ENCODE data around the gene TOR3A. TPM values are rescaled to one million over a fixed set of nuclear protein-coding genes. Genes with fewer than 3 reads are reported as not detected.

The TOR3A gene
- polyA plus RNA-seq, 2 of the 4 experiments (the other 2 are of a cell fraction): 30.7 to 44.5 TPM

- peak overlapping the region in 1 of 2 experiments; percentile 51; a peak in 3 of 6 replicates for H3K27ac ChIP-seq
These were observed 63.7 kb downstream of the TOR3A start for GRCh38 chr1:179145521-179145920.

More at GRCh38 chr1:179145521-179145920, 63.7 kb downstream of the TOR3A start:
- 89% methylated on average over 3 of the region's 3 CpGs for WGBS (ENCODE audit: missing lambda C conversion rate)
- FAIRE-seq (no peak), DNase-seq (ENCODE audit: low read depth in 1 of 2, low spot score in 1 of 2) (no peak), ATAC-seq (no peak)
- TF ChIP-seq HOXB13 (CRISPR knock-in tag; IDR thresholded peaks at IDR 0.05; ENCODE audit: low read depth) (no peak), FOXS1 (CRISPR knock-in tag; IDR thresholded peaks at IDR 0.05) (no peak), GATA3 (IDR thresholded peaks at IDR 0.05; ENCODE audit: borderline replicate concordance) (no peak), CBX8 (IDR thresholded peaks at IDR 0.05) (no peak), ATOH8 (CRISPR knock-in tag; IDR thresholded peaks at IDR 0.05; ENCODE audit: low read depth) (no peak), SMC3 (IDR thresholded peaks at IDR 0.05) (no peak), HEYL (CRISPR knock-in tag; IDR thresholded peaks at IDR 0.05) (no peak), CHD4 (IDR thresholded peaks at IDR 0.05; ENCODE audit: borderline replicate concordance) (no peak), NR3C1 (IDR thresholded peaks at IDR 0.05) (no peak), JUNB (IDR thresholded peaks at IDR 0.05) (no peak), CBX2 (IDR thresholded peaks at IDR 0.05; ENCODE audit: borderline replicate concordance, low read depth) (no peak), HDAC2 (IDR thresholded peaks at IDR 0.05) (no peak), BHLHE40 (IDR thresholded peaks at IDR 0.05; ENCODE audit: low read depth, low read length) (no peak), MAX (IDR thresholded peaks at IDR 0.05) (no peak), ZC3H11A (IDR thresholded peaks at IDR 0.05) (no peak)
- POLR2A ChIA-PET: no interaction called here
- Histone ChIP-seq H3K4me2 (no peak overlapping the region), H3K9me3 (no peaks in the 10 kb centered on the region), H3K4me3 (no peak overlapping the region), H3K4me1 (peaks cover 40% of the 10 kb centered on the region)
- CTCF ChIA-PET: no interaction called here

Small RNAs within 50 kb of the gene (small RNA-seq; reads per million reads assigned to genes)
- 0 reads per million in 6 experiments for gene AL512326.3

Other genes with a start within 250 kb of the TOR3A start
- gene ANGPTL1, start 211.0 kb upstream of the TOR3A start, polyA plus RNA-seq (2011; rRNA removed): 0.12 and 0.30 TPM in 2 replicates
- gene ANGPTL1, start 211.0 kb upstream of the TOR3A start, polyA plus RNA-seq (2017; fragmentation: RNase III; extraction: RNeasy Plus Mini Kit Qiagen cat#74134 plus additional on column Dnase treatment): not detected in 3 replicates
- gene FAM20B, start 56.2 kb upstream of the TOR3A start, polyA plus RNA-seq (2011; rRNA removed): 34.9 and 35.3 TPM in 2 replicates
- gene FAM20B, start 56.2 kb upstream of the TOR3A start, polyA plus RNA-seq (2017; fragmentation: RNase III; extraction: RNeasy Plus Mini Kit Qiagen cat#74134 plus additional on column Dnase treatment): 24.2 to 25.3 TPM (median 25.3 TPM) in 3 replicates
- gene ABL2, start 147.6 kb downstream of the TOR3A start, polyA plus RNA-seq (2011; rRNA removed): 12.4 and 15.9 TPM in 2 replicates
- 12.4 to 18.7 TPM (median 12.9 TPM) in 3 replicates for gene ABL2, start 147.6 kb downstream of the TOR3A start, polyA plus RNA-seq (2017; fragmentation: RNase III; extraction: RNeasy Plus Mini Kit Qiagen cat#74134 plus additional on column Dnase treatment)
- 50.3 and 62.1 TPM in 2 replicates for gene SOAT1, start 211.7 kb downstream of the TOR3A start, polyA plus RNA-seq (2011; rRNA removed)
- gene SOAT1, start 211.7 kb downstream of the TOR3A start, polyA plus RNA-seq (2017; fragmentation: RNase III; extraction: RNeasy Plus Mini Kit Qiagen cat#74134 plus additional on column Dnase treatment): 15.6 to 19.0 TPM (median 18.2 TPM) in 3 replicates

Data from A549 (cell line).